ENCODE data around the gene NFIA. TPM values are rescaled to one million over a fixed set of nuclear protein-coding genes. Genes with fewer than 3 reads are reported as not detected.

Gene NFIA
- total RNA-seq, 1 donor from 2014 or later, result 16.2 TPM

DNA sequence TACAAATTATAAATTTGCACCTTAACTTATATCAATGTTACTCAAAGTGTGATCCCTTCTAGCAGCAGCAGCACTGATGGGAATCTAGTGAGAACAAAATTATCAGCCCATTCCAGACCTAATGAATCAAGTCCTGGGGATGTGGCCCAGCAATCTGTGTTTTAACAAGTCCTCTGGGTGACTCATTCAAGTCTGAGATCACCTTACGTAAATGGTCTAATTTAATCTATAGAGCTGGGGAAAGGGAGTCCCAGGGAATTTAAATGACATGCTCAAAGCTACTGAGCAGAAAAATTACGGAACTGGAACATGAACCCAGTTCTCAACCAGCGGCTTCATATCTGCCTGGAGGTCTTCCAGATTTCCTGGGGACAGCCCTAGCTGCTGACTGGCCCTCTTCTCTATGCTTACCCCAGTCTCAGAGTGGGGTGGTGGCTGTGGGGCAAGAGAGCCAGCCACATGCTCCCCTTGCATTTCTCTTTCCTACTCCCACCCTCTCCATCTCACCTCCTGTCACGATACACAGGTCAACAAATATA, 422.6 kb downstream of the NFIA start:
- Mint-ChIP-seq H3K36me3 (ENCODE audit: low read depth, unreplicated experiment) (no peaks in the 10 kb centered on the region), H3K4me3 (ENCODE audit: unreplicated experiment) (no peak overlapping the region), H3K9me3 (ENCODE audit: unreplicated experiment) (no peaks in the 10 kb centered on the region), H3K27me3 (ENCODE audit: unreplicated experiment) (no peaks in the 10 kb centered on the region), H3K4me1 (ENCODE audit: unreplicated experiment) (no peaks in the 10 kb centered on the region), H3K27ac (ENCODE audit: unreplicated experiment) (no peak overlapping the region)
- TF ChIP-seq, protein P1, sequence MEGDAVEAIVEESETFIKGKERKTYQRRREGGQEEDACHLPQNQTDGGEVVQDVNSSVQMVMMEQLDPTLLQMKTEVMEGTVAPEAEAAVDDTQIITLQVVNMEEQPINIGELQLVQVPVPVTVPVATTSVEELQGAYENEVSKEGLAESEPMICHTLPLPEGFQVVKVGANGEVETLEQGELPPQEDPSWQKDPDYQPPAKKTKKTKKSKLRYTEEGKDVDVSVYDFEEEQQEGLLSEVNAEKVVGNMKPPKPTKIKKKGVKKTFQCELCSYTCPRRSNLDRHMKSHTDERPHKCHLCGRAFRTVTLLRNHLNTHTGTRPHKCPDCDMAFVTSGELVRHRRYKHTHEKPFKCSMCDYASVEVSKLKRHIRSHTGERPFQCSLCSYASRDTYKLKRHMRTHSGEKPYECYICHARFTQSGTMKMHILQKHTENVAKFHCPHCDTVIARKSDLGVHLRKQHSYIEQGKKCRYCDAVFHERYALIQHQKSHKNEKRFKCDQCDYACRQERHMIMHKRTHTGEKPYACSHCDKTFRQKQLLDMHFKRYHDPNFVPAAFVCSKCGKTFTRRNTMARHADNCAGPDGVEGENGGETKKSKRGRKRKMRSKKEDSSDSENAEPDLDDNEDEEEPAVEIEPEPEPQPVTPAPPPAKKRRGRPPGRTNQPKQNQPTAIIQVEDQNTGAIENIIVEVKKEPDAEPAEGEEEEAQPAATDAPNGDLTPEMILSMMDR (IDR thresholded peaks at IDR 0.05; ENCODE audit: unreplicated experiment), result no peak
- DNase-seq (ENCODE audit: low spot score), result no peak

GRCh38 chr1:61506236-61506635, 423.9 kb downstream of the NFIA start:
- no peaks in the 10 kb centered on the region for H3K4me1 Mint-ChIP-seq (ENCODE audit: unreplicated experiment)
- TF ChIP-seq, protein P1 (IDR thresholded peaks at IDR 0.05; ENCODE audit: unreplicated experiment), result no peak
- no peak overlapping the region for H3K4me3 Mint-ChIP-seq (ENCODE audit: unreplicated experiment)
- no peak overlapping the region for H3K27ac Mint-ChIP-seq (ENCODE audit: unreplicated experiment)
- no peaks in the 10 kb centered on the region for H3K27me3 Mint-ChIP-seq (ENCODE audit: unreplicated experiment)
- no peaks in the 10 kb centered on the region for H3K9me3 Mint-ChIP-seq (ENCODE audit: unreplicated experiment)
- H3K36me3 Mint-ChIP-seq (ENCODE audit: low read depth, unreplicated experiment), result no peaks in the 10 kb centered on the region
- DNase-seq (ENCODE audit: low spot score), result no peak

- no peaks in the 10 kb centered on the region for H3K36me3 Mint-ChIP-seq (ENCODE audit: low read depth, unreplicated experiment)
- H3K4me3 Mint-ChIP-seq (ENCODE audit: unreplicated experiment), result no peak overlapping the region
- H3K4me1 Mint-ChIP-seq (ENCODE audit: unreplicated experiment), result no peaks in the 10 kb centered on the region
- H3K27ac Mint-ChIP-seq (ENCODE audit: unreplicated experiment), result no peak overlapping the region
- no peaks in the 10 kb centered on the region for H3K27me3 Mint-ChIP-seq (ENCODE audit: unreplicated experiment)
- H3K9me3 Mint-ChIP-seq (ENCODE audit: unreplicated experiment), result no peaks in the 10 kb centered on the region
- no peak for DNase-seq (ENCODE audit: low spot score)
- TF ChIP-seq, protein P1 (IDR thresholded peaks at IDR 0.05; ENCODE audit: unreplicated experiment), result no peak
Observed at GRCh38 chr1:61506944-61507500, 424.7 kb downstream of the NFIA start.

Measured in endothelial cell (in vitro differentiated cells).